ENCODE measurements around the gene BHLHE40. TPM values are rescaled to one million over a fixed set of nuclear protein-coding genes. Genes with fewer than 3 reads are reported as not detected.

Gene BHLHE40
- polyA plus RNA-seq, 1 of the 3 experiments (the other 2 are of a cell fraction), result 62.2 TPM

DNA sequence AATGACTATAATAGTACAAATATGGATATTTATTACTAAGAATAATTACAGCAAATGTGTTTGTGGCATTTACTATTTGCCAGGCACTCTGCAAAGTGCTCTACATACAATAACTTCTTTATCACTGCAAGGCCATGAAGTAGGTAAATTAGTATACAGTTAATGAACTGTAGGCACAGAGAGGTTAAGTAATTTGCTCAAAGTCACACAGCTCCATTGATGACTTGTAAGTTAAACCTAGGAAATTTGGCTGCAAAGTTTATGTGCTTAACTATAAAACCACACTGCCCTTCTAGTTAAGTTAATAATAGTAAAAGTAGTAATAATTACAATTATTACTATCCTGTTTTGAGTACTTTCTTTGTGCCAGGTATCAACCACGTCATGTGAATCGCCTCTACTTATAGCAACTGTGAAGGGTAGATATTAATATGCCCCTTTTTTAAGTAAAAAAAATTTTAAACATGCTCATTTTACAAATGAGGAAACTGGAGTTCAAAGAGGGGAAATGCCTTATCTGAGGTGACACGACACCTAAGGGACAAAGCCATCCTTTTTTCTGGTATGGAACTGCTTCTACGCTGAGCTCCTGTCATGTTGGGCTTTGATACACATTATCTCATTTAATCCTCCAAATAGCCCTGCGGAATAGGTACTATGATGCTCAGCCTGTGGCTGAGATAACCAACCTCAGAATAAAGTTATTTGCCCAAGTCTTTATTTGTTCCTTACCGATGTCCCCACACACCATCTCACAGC, 8.5 kb downstream of the BHLHE40 start:
- Histone ChIP-seq H4K20me1 (ENCODE audit: insufficient read depth) (peaks cover 9% of the 10 kb centered on the region), H3K9me2 (no peaks in the 10 kb centered on the region), H3F3A (replicated peaks; ENCODE audit: insufficient read depth) (peaks cover 30% of the 10 kb centered on the region), H2AFZ (ENCODE audit: low read depth) (0 out of 2 replicates have a peak overlapping the region, but pooled peaks have one; percentile 86), H3K27ac (ENCODE audit: low read depth in 2 of 2, low read length in 1 of 2) (peak overlapping the region; percentile 90 to 95), H3K27me3 (ENCODE audit: insufficient read depth) (no peaks in the 10 kb centered on the region), H3K4me2 (peak overlapping the region; percentile 73), H3K79me2 (ENCODE audit: insufficient read depth) (peaks cover 26% of the 10 kb centered on the region), H3K4me3 (ENCODE audit: low read depth in 2 of 2, low read length in 1 of 2) (no peak overlapping the region), H3K36me3 (replicated peaks in 1 of 2; ENCODE audit: control insufficient read depth in 1 of 2, insufficient read depth in 2 of 2, low read length in 1 of 2) (peaks cover 10 to 16% of the 10 kb centered on the region in 2 experiments), H3K9me3 (no peaks in the 10 kb centered on the region), H3K9ac (peak overlapping the region; percentile 75), H3K4me1 (ENCODE audit: control insufficient read depth in 1 of 2, insufficient read depth in 2 of 2, low read depth in 1 of 2, low read length in 1 of 2) (peaks cover 35 to 49% of the 10 kb centered on the region in 2 experiments)
- ChIA-PET POLR2A (interaction anchor here (0.7 to 2.7 kb wide), 6 partner anchors 9 to 476 kb away, joined by 3 to 16 read pairs (median 6); no protein-coding TSS in a partner anchor), CTCF (interaction anchor here (1.1 to 16.3 kb wide), 5 partner anchors 9 to 272 kb away, joined by 3 to 277 read pairs (median 5); no protein-coding TSS in a partner anchor)
- TF ChIP-seq GATA2 (CRISPR knock-in tag; IDR thresholded peaks at IDR 0.05), result no peak
- no peak for TF ChIP-seq IRF3 (IDR thresholded peaks at IDR 0.05; ENCODE audit: low read depth, low read length)
- no peak for TF ChIP-seq SIN3A (IDR thresholded peaks at IDR 0.05; ENCODE audit: borderline replicate concordance, low read depth, low read length)
- no peak for TF ChIP-seq CHD2 (IDR thresholded peaks at IDR 0.05; ENCODE audit: low read length, partially characterized antibody)
- no peak for TF ChIP-seq TAF1 (IDR thresholded peaks at IDR 0.05; ENCODE audit: borderline replicate concordance, low read depth, low read length)
- TF ChIP-seq YY1 (IDR thresholded peaks at IDR 0.05; ENCODE audit: low read depth), result no peak
- no peak for DNase-seq
- 94% methylated on average over 6 of the region's 6 CpGs for WGBS (ENCODE audit: low lambda C conversion rate)

- Histone ChIP-seq H3K9me3 (no peaks in the 10 kb centered on the region), H3K27me3 (ENCODE audit: insufficient read depth) (no peaks in the 10 kb centered on the region), H3K27ac (ENCODE audit: low read depth in 2 of 2, low read length in 1 of 2) (no peak overlapping the region; a peak in 1 of 4 replicates), H3K79me2 (ENCODE audit: insufficient read depth) (peaks cover 11% of the 10 kb centered on the region; the same call in 1 of the 2 replicates), H3K4me3 (ENCODE audit: low read depth in 2 of 2, low read length in 1 of 2) (no peak overlapping the region), H3F3A (replicated peaks; ENCODE audit: insufficient read depth) (peaks cover 31% of the 10 kb centered on the region), H2AFZ (ENCODE audit: low read depth) (no peak overlapping the region), H3K9ac (no peak overlapping the region), H3K9me2 (no peaks in the 10 kb centered on the region), H3K4me1 (ENCODE audit: control insufficient read depth in 1 of 2, insufficient read depth in 2 of 2, low read depth in 1 of 2, low read length in 1 of 2) (peaks cover 26 to 34% of the 10 kb centered on the region in 2 experiments), H3K36me3 (replicated peaks in 1 of 2; ENCODE audit: control insufficient read depth in 1 of 2, insufficient read depth in 2 of 2, low read length in 1 of 2) (peaks cover 0 to 4% of the 10 kb centered on the region in 2 experiments), H4K20me1 (ENCODE audit: insufficient read depth) (no peaks in the 10 kb centered on the region; the same call in 1 of the 2 replicates), H3K4me2 (no peak overlapping the region)
- POLR2A ChIA-PET, result no interaction called here
- no peak for DNase-seq
- WGBS (ENCODE audit: low lambda C conversion rate), result 94% methylated on average over 12 of the region's 13 CpGs
- CTCF ChIA-PET, result no interaction called here
- TF ChIP-seq CHD2 (IDR thresholded peaks at IDR 0.05; ENCODE audit: low read length, partially characterized antibody) (no peak), RAD21 (IDR thresholded peaks at IDR 0.05; ENCODE audit: low read length) (no peak), USF2 (IDR thresholded peaks at IDR 0.05; ENCODE audit: borderline replicate concordance, low read depth, low read length) (no peak), FOXJ3 (CRISPR knock-in tag; IDR thresholded peaks at IDR 0.05) (no peak), RXRA (IDR thresholded peaks at IDR 0.05; ENCODE audit: borderline replicate concordance, low read depth) (no peak), TEAD4 (IDR thresholded peaks at IDR 0.05; ENCODE audit: borderline replicate concordance, insufficient read depth) (no peak)
Observed at GRCh38 chr3:4988983-4989834, 10.0 kb downstream of the BHLHE40 start.
